Fibroblast of mammary gland (primary cell): ENCODE results near the gene CFAP58.

Experiments
- DNase-seq: peaks from one replicate; pipeline ENCODE4 v3.0.0-alpha.2; 2010; ENCODE audit warnings: low read depth
- H3K4me3 ChIP-seq: 2 replicates; pipeline ENCODE4 v1.5.1; 2011; ENCODE audit warnings: low read depth, mild to moderate bottlenecking, low read length, moderate library complexity; ENCODE audit not compliant: control insufficient read depth
- TF ChIP-seq, protein P1 (sequence below): conservative IDR thresholded peaks from 2 replicates; pipeline ENCODE4 v1.5.1; 2011; ENCODE audit warnings: low read depth, low read length, inconsistent platforms; ENCODE audit not compliant: control insufficient read depth, insufficient read depth

CFAP58 gene

GRCh38 chr10:104427989-104428388 is 74.4 kb downstream of the CFAP58 start:
- no peak overlapping the region for H3K4me3 ChIP-seq
- TF ChIP-seq, protein P1, sequence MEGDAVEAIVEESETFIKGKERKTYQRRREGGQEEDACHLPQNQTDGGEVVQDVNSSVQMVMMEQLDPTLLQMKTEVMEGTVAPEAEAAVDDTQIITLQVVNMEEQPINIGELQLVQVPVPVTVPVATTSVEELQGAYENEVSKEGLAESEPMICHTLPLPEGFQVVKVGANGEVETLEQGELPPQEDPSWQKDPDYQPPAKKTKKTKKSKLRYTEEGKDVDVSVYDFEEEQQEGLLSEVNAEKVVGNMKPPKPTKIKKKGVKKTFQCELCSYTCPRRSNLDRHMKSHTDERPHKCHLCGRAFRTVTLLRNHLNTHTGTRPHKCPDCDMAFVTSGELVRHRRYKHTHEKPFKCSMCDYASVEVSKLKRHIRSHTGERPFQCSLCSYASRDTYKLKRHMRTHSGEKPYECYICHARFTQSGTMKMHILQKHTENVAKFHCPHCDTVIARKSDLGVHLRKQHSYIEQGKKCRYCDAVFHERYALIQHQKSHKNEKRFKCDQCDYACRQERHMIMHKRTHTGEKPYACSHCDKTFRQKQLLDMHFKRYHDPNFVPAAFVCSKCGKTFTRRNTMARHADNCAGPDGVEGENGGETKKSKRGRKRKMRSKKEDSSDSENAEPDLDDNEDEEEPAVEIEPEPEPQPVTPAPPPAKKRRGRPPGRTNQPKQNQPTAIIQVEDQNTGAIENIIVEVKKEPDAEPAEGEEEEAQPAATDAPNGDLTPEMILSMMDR, result no peak
- no peak for DNase-seq

GRCh38 chr10:104429846-104430245 is 76.2 kb downstream of the CFAP58 start:
- H3K4me3 ChIP-seq, result no peak overlapping the region
- TF ChIP-seq, protein P1, result no peak
- no peak for DNase-seq

- TF ChIP-seq, protein P1, result no peak
- no peak for DNase-seq
- H3K4me3 ChIP-seq, result no peak overlapping the region
These were observed 76.7 kb downstream of the CFAP58 start for GRCh38 chr10:104430360-104430759.

DNA sequence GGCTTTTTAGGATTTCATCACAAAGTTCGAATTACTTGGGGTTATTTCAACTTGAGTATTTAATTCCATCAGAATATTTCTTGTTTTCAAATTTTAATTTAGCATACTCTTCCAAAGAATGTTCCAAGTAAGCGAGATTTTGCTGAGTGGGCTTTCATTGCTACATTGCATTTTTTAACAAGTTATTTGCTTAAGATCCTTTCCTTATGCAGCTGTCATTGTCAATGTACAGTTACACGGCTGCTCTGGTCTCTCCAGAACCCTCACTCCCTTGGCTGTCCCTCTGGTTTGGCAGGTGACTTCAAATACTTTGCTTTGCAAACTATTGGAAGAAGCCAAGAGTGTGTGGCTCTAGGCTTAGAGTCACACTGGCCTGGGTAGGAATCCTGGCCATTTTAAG is 80.0 kb downstream of the CFAP58 start:
- DNase-seq, result no peak
- TF ChIP-seq, protein P1, result no peak
- H3K4me3 ChIP-seq, result no peak overlapping the region

GRCh38 chr10:104434601-104435000 is 81.0 kb downstream of the CFAP58 start:
- TF ChIP-seq, protein P1, result no peak
- DNase-seq, result no peak
- no peak overlapping the region for H3K4me3 ChIP-seq

GRCh38 chr10:104435822-104436221 is 82.2 kb downstream of the CFAP58 start:
- DNase-seq, result no peak
- no peak overlapping the region for H3K4me3 ChIP-seq
- TF ChIP-seq, protein P1, result no peak

- no peak overlapping the region for H3K4me3 ChIP-seq
- peak; percentile 38 for DNase-seq
- TF ChIP-seq, protein P1, result no peak
These were observed 83.6 kb downstream of the CFAP58 start for GRCh38 chr10:104437226-104437625.
